K562 (cell line): ENCODE results near the gene PDCD1LG2. TPM values are rescaled to one million over a fixed set of nuclear protein-coding genes. Genes with fewer than 3 reads are reported as not detected.

Experiments used
- ATAC-seq: fragments of 200-7000 bp; cut with Tn5 transposase; 3 replicates; pipeline ENCODE4 v1.9.1; 2020; ENCODE audit warnings: moderate library complexity
- BruUV-seq: library from RNA; stranded (reverse); fragments of 400-500 nt; replicated peaks from 2 replicates; lab custom pipeline; 2021; lab: Mats Ljungman, UMichigan
- CTCF ChIA-PET: fragments of 300-600 bp; formaldehyde crosslinking; extraction: SDS; loops from one replicate; lab custom pipeline; 2021; ENCODE audit warnings: low intra/inter-chr PET ratio; lab: Yijun Ruan, JAX
- POLR2A ChIA-PET: fragments of 300-600, 350-650 bp; sonication (Branson Sonifier 250); formaldehyde crosslinking; extraction: SDS; loops from one replicate; lab custom pipeline; 2021; ENCODE audit warnings: antibody characterized with exemption, inconsistent platforms; lab: Yijun Ruan, JAX
- DNase-seq, 4 experiments: peaks; one replicate each; pipeline versions ENCODE4 v3.0.0 to v3.0.0-alpha.2; 2011 to 2018; ENCODE audit warnings: low spot score in 3 of 4, mixed read lengths in 3 of 4; ENCODE audit errors: extremely low read depth in 1 of 4
- FAIRE-seq: peaks from 2 replicates; lab custom pipeline; 2011; peaks lifted over from hg19 to GRCh38; lab: Jason Lieb, UNC
- H2AFZ ChIP-seq: 2 replicates; pipeline ENCODE4 v1.6.0; 2011; ENCODE audit warnings: low read depth, low read length, control low read depth, inconsistent platforms
- H3K27ac ChIP-seq: fragments of 200-600 bp; 3 replicates; pipeline ENCODE4 v1.8.0; 2011; ENCODE audit warnings: low read depth, mild to moderate bottlenecking, control low read depth, inconsistent platforms, low read length, moderate library complexity, mixed read lengths; ENCODE audit errors: extremely low read depth
- H3K27me3 ChIP-seq, 2 experiments: fragments of 300-600 bp in 1 of 2; 2 replicates in 1 of 2; 3 replicates in 1 of 2; pipeline versions ENCODE4 v1.6.0 to v1.8.0; 2011; ENCODE audit warnings: inconsistent platforms in 2 of 2, low read length in 2 of 2, mild to moderate bottlenecking in 1 of 2, mixed read lengths in 1 of 2, moderate library complexity in 1 of 2; ENCODE audit not compliant: control insufficient read depth in 2 of 2, insufficient read depth in 2 of 2
- H3K36me3 ChIP-seq: fragments of 300-600 bp; 3 replicates; pipeline ENCODE4 v1.8.0; 2011; ENCODE audit warnings: mild to moderate bottlenecking, low read length, inconsistent platforms; ENCODE audit not compliant: control insufficient read depth, insufficient read depth
- H3K4me1 ChIP-seq, 2 experiments: fragments of 200-600 bp in 1 of 2; replicated peaks in 1 of 2; 2 replicates in 1 of 2; 3 replicates in 1 of 2; pipeline versions ENCODE4 v1.5.1 to v1.8.0; 2011; ENCODE audit warnings: inconsistent platforms in 2 of 2, low read length in 2 of 2, mild to moderate bottlenecking in 1 of 2, mixed read lengths in 1 of 2, moderate library complexity in 1 of 2; ENCODE audit not compliant: control insufficient read depth in 2 of 2, insufficient read depth in 2 of 2
- H3K4me2 ChIP-seq: 2 replicates; pipeline ENCODE4 v1.6.1; 2011; ENCODE audit warnings: low read length, control low read depth, inconsistent platforms, mixed read lengths; ENCODE audit not compliant: insufficient read depth
- H3K4me3 ChIP-seq: fragments of 200-600 bp; sonication (generic), shearing (Covaris generic); 2 replicates; pipeline ENCODE4 v1.5.1; 2016; ENCODE audit warnings: control low read depth, inconsistent platforms
- H3K79me2 ChIP-seq: fragments of 200-600 bp; 3 replicates; pipeline ENCODE4 v1.8.0; 2011; ENCODE audit warnings: low read length, inconsistent platforms; ENCODE audit not compliant: control insufficient read depth, insufficient read depth
- H3K9ac ChIP-seq, 2 experiments: 2 replicates each; pipeline versions ENCODE4 v1.6.0 to v1.6.1; 2011; ENCODE audit warnings: low read depth in 2 of 2, low read length in 2 of 2, control low read depth in 1 of 2, inconsistent platforms in 1 of 2, mild to moderate bottlenecking in 1 of 2, mixed read lengths in 1 of 2; ENCODE audit not compliant: insufficient read depth in 1 of 2
- H3K9me1 ChIP-seq: one replicate; pipeline ENCODE4 v1.6.0; 2011; ENCODE audit warnings: inconsistent platforms, mild to moderate bottlenecking, low read length, moderate library complexity; ENCODE audit not compliant: control insufficient read depth, insufficient read depth
- H3K9me3 ChIP-seq: replicated peaks from 2 replicates; pipeline ENCODE4 v1.5.1; 2011; ENCODE audit warnings: low read depth, low read length, inconsistent platforms; ENCODE audit not compliant: control insufficient read depth, insufficient read depth
- H4K20me1 ChIP-seq: replicated peaks from 2 replicates; pipeline ENCODE4 v1.6.1; 2011; ENCODE audit warnings: low read length, inconsistent platforms, mixed read lengths; ENCODE audit not compliant: control insufficient read depth, insufficient read depth
- BMI1 ChIP-seq: fragments of 150-350 bp; IDR thresholded peaks from 2 replicates; pipeline ENCODE4 v1.6.1; 2014; ENCODE audit warnings: low read length
- CREM ChIP-seq: IDR thresholded peaks from 2 replicates; pipeline ENCODE4 v1.6.1; 2014; ENCODE audit warnings: antibody characterized with exemption, low read depth
- SMC3 ChIP-seq: conservative IDR thresholded peaks from 2 replicates; pipeline ENCODE4 v1.6.1; 2011; ENCODE audit warnings: low read depth, low read length, improper control_type of control experiment; ENCODE audit not compliant: insufficient read depth
- TAF15 ChIP-seq: fragments of 200-400 bp; formaldehyde crosslinking; IDR thresholded peaks from 2 replicates; pipeline ENCODE4 v1.6.1; 2017; ENCODE audit warnings: mild to moderate bottlenecking, low read depth, low read length, moderate library complexity
- TAL1 ChIP-seq: fragments of 450-650 bp; IDR thresholded peaks from 2 replicates; pipeline ENCODE4 v1.6.1; 2016; ENCODE audit warnings: mild to moderate bottlenecking
- ZBTB17 ChIP-seq: fragments of 450-650 bp; formaldehyde crosslinking; IDR thresholded peaks from 2 replicates; pipeline ENCODE4 v1.4.0; 2020; ENCODE audit warnings: mild to moderate bottlenecking
- ZKSCAN8 ChIP-seq: fragments of 200-800 bp; sonication (Bioruptor generic); IDR thresholded peaks from 2 replicates; pipeline ENCODE4 v1.6.1; 2016; ENCODE audit warnings: missing genetic modification characterization, missing compliant biosample characterization
- ZNF124 ChIP-seq: sonication (generic); formaldehyde crosslinking; IDR thresholded peaks from 2 replicates; pipeline ENCODE4 v1.8.1; 2022; ENCODE audit warnings: missing genetic modification reagents
- ZNF175 ChIP-seq: fragments of 200-800 bp; sonication (Bioruptor generic); IDR thresholded peaks from 2 replicates; pipeline ENCODE4 v1.6.1; 2016; ENCODE audit warnings: low read depth, mild to moderate bottlenecking, missing genetic modification characterization, missing compliant biosample characterization
- ZNF354B ChIP-seq: fragments of 250-450 bp; sonication (Bioruptor Pico); IDR thresholded peaks from 2 replicates; pipeline ENCODE4 v1.4.0; 2020
- WGBS: fragments of 100-300 bp; shearing (Covaris generic); methylation state at CpG from one replicate; pipeline ENCODE4 v1.1.6; 2016; ENCODE audit warnings: low coverage, mixed read lengths; ENCODE audit not compliant: insufficient coverage; ENCODE audit errors: missing lambda C conversion rate; 5-methylcytosine and 5-hydroxymethylcytosine counted together
- in situ Hi-C: fragments of 300-500 bp; cut with MboI; formaldehyde crosslinking; loops from 4 replicates; pipeline ENCODE4 v1.15.0; 2018; ENCODE audit warnings: inconsistent platforms, mixed read lengths
- intact Hi-C: fragments of 100-400 bp; cut with micrococcal nuclease; formaldehyde crosslinking; loops from 2 replicates; pipeline ENCODE4 v1.14.2; 2022
- polyA plus RNA-seq, 8 experiments: library from polyadenylated mRNA; depleted of rRNA in 4 of 8; stranded (reverse) in 5 of 8; unstranded in 3 of 8; fragments of >200 nt; fragmentation: Nextera tagmentation in 2 of 8; fragmentation: Illumina TruSeq in 1 of 8; extraction: Ambion mirVana in 2 of 8; extraction: Trizol in 1 of 8; gene quantifications; 2 replicates each; pipeline versions ENCODE4 v1.2.1 to v1.2.3, GENCODE V29; 2011 to 2014; ENCODE audit warnings: inconsistent platforms in 1 of 8, missing spikeins in 1 of 8
- total RNA-seq, 7 experiments: library from RNA; depleted of rRNA in 6 of 7; stranded (reverse); fragments of >200 nt in 6 of 7; fragmentation: Illumina TruSeq in 2 of 7; extraction: Trizol in 2 of 7; gene quantifications; 2 replicates each; pipeline versions ENCODE4 v1.2.1 to v1.2.3, GENCODE V29; 2011 to 2021; ENCODE audit warnings: low replicate concordance in 1 of 7
- TF ChIP-seq, protein P1 (sequence below): fragments of 450-650 bp; formaldehyde crosslinking; IDR thresholded peaks from 2 replicates; pipeline ENCODE4 v1.4.0; 2020; ENCODE audit warnings: mild to moderate bottlenecking, moderate library complexity

PDCD1LG2 gene
- total and polyA plus RNA-seq, 9 of the 15 experiments (the other 6 are each of a cell fraction or from before 2014, with no cell fraction given) = not detected

DNA sequence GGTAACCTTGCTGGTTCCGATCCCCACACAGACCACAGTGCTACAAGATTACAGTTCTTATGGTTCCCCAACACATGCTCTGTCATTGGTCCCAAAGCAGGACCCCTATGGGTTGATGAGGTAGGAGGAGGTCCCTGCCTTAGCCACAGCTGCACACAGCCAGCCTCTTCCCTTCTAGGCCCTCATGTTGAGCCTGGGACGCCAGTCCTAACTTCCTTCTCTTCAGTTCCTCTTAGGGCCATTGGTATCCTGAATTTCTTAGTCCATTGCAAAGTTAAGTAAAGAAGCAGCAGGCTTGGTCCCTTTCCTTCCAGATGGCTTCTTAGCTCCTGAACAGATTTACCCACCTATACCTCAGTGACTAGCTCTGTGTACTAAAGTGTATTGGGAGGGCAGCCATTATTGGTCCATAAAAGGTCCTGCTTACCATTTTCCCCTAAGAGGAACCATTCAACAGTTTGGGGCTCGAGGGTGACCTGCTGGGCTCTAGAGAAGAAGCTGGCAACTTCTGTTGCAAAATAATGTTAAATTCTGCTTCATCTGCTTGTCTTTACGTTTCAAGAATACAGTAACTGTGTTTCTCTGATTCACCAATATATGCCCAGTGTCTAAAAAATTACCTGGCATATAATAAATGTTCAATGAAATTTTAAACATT lies 50.2 kb downstream of the PDCD1LG2 start:
- intact Hi-C loops = no loop called here

More for the DNA sequence above, 50.2 kb downstream of the PDCD1LG2 start:
- POLR2A ChIA-PET = no interaction called here
- no peaks in the 10 kb centered on the region for H3K27me3 ChIP-seq
- H4K20me1 ChIP-seq = no peaks in the 10 kb centered on the region
- CTCF ChIA-PET = no interaction called here
- FAIRE-seq (no peak), DNase-seq (no peak), ATAC-seq (no peak)
- no peak overlapping the region for H3K4me2 ChIP-seq
- in situ Hi-C loops = no loop called here
- H2AFZ ChIP-seq = no peak overlapping the region
- no peak overlapping the region for H3K4me3 ChIP-seq
- no peak overlapping the region for H3K9ac ChIP-seq
- H3K27ac ChIP-seq = no peak overlapping the region
- TF ChIP-seq ZKSCAN8 (CRISPR knock-in tag) = no peak
- no peak for TF ChIP-seq TAF15
- no peak for TF ChIP-seq ZBTB17 (CRISPR knock-in tag)
- TF ChIP-seq ZNF124 (CRISPR knock-in tag) = no peak
- TF ChIP-seq ZNF354B = no peak
- TF ChIP-seq BMI1 = no peak
- TF ChIP-seq TAL1 = no peak
- TF ChIP-seq, protein P1, sequence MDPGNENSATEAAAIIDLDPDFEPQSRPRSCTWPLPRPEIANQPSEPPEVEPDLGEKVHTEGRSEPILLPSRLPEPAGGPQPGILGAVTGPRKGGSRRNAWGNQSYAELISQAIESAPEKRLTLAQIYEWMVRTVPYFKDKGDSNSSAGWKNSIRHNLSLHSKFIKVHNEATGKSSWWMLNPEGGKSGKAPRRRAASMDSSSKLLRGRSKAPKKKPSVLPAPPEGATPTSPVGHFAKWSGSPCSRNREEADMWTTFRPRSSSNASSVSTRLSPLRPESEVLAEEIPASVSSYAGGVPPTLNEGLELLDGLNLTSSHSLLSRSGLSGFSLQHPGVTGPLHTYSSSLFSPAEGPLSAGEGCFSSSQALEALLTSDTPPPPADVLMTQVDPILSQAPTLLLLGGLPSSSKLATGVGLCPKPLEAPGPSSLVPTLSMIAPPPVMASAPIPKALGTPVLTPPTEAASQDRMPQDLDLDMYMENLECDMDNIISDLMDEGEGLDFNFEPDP (CRISPR knock-in tag) = no peak
- no peak for TF ChIP-seq ZNF175 (CRISPR knock-in tag)
- no peak for TF ChIP-seq CREM
- TF ChIP-seq SMC3 = no peak
- H3K79me2 ChIP-seq = no peaks in the 10 kb centered on the region
- BruUV-seq = no TSS peak
- no peaks in the 10 kb centered on the region for H3K9me3 ChIP-seq
- no peaks in the 10 kb centered on the region for H3K4me1 ChIP-seq
- WGBS = 3% methylated on average over 3 of the region's 4 CpGs
- H3K9me1 ChIP-seq = no peaks in the 10 kb centered on the region
- H3K36me3 ChIP-seq = no peaks in the 10 kb centered on the region
